Right lobe of liver (tissue), 4 donors: ENCODE results near the gene SPATS2.

Experiments
- POLR2A ChIP-seq: fragments of 450-650 bp; IDR thresholded peaks from one replicate; pipeline ENCODE4 v1.6.1; 2017; ENCODE audit warnings: antibody characterized with exemption, mild to moderate bottlenecking
- TF ChIP-seq, protein P1 (sequence below), 4 donors: fragments of 200-600 bp in 3 of 4; fragments of 450-650 bp in 1 of 4; IDR thresholded peaks; one replicate each; pipeline versions ENCODE4 v1.5.1 to v1.8.0; 2016 to 2022; ENCODE audit warnings: antibody characterized with exemption in 4 of 4, mild to moderate bottlenecking in 2 of 4
- donor health status: DM: no; HTN: no; CAD: no.
- donor health status: DM: no; HTN: no; CAD: no.
- donor health status: DM: no; HTN: yes; CAD: no.

- TF ChIP-seq, protein P1, sequence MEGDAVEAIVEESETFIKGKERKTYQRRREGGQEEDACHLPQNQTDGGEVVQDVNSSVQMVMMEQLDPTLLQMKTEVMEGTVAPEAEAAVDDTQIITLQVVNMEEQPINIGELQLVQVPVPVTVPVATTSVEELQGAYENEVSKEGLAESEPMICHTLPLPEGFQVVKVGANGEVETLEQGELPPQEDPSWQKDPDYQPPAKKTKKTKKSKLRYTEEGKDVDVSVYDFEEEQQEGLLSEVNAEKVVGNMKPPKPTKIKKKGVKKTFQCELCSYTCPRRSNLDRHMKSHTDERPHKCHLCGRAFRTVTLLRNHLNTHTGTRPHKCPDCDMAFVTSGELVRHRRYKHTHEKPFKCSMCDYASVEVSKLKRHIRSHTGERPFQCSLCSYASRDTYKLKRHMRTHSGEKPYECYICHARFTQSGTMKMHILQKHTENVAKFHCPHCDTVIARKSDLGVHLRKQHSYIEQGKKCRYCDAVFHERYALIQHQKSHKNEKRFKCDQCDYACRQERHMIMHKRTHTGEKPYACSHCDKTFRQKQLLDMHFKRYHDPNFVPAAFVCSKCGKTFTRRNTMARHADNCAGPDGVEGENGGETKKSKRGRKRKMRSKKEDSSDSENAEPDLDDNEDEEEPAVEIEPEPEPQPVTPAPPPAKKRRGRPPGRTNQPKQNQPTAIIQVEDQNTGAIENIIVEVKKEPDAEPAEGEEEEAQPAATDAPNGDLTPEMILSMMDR (IDR thresholded peaks at IDR 0.05) = no peak
- TF ChIP-seq POLR2A = no peak
Observed at GRCh38 chr12:49535921-49536525, 168.8 kb downstream of the SPATS2 start.
